ENCODE results near the gene FAM227B.

Gene FAM227B

DNA sequence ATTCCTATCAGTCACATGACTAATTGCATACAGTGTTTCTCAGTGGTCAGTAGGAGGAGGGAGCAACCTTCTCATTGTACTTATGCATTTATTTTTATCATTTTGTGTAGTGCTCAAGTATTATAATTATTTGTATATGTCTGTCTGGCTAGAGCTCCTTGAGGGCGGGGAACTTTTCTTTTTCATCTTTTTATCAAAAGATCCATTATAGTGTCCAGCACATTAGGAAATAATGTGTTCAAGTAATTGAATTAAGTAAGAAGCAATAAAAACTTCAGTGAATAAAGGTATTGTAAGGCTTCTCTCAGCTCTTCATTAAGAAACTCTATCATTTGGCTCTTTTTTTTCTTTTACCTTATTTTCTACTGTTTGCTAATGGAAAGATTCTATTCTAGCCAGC, 178.8 kb downstream of the FAM227B start:
- no peak for DNase-seq (ENCODE audit: extremely low read depth, insufficient read length)
- no peaks in the 10 kb centered on the region for H3K27me3 ChIP-seq (replicated peaks; ENCODE audit: control insufficient read depth, insufficient read depth, low read length)
- TF ChIP-seq, protein P1, sequence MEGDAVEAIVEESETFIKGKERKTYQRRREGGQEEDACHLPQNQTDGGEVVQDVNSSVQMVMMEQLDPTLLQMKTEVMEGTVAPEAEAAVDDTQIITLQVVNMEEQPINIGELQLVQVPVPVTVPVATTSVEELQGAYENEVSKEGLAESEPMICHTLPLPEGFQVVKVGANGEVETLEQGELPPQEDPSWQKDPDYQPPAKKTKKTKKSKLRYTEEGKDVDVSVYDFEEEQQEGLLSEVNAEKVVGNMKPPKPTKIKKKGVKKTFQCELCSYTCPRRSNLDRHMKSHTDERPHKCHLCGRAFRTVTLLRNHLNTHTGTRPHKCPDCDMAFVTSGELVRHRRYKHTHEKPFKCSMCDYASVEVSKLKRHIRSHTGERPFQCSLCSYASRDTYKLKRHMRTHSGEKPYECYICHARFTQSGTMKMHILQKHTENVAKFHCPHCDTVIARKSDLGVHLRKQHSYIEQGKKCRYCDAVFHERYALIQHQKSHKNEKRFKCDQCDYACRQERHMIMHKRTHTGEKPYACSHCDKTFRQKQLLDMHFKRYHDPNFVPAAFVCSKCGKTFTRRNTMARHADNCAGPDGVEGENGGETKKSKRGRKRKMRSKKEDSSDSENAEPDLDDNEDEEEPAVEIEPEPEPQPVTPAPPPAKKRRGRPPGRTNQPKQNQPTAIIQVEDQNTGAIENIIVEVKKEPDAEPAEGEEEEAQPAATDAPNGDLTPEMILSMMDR (IDR thresholded peaks at IDR 0.05; ENCODE audit: insufficient read depth, low read length, poor library complexity, severe bottlenecking), result no peak
- H3K4me3 ChIP-seq (replicated peaks; ENCODE audit: low read depth, low read length), result no peak overlapping the region
- H3K36me3 ChIP-seq (ENCODE audit: control insufficient read depth, insufficient read depth, low read length), result no peaks in the 10 kb centered on the region

DNA sequence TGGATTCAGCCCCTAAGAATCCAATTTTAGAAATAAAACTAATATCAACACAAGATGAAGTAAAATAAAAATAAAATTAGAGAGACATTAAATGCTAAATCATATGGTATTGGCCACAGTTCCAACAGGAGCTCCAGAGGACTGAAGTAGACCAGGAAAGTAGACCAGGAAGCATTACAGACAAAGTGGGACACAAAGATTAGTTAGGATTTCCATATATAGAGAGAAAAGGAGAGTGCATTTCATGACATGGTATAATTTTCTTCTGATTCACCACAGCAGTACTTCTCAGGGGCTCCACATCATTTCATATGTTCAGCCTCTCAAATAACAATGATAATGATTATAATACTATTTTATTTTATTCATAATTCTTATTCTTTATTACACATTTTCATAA, 179.3 kb downstream of the FAM227B start:
- H3K4me3 ChIP-seq (replicated peaks; ENCODE audit: low read depth, low read length), result no peak overlapping the region
- no peak for DNase-seq (ENCODE audit: extremely low read depth, insufficient read length)
- H3K27me3 ChIP-seq (replicated peaks; ENCODE audit: control insufficient read depth, insufficient read depth, low read length), result no peaks in the 10 kb centered on the region
- H3K36me3 ChIP-seq (ENCODE audit: control insufficient read depth, insufficient read depth, low read length), result no peaks in the 10 kb centered on the region
- TF ChIP-seq, protein P1 (IDR thresholded peaks at IDR 0.05; ENCODE audit: insufficient read depth, low read length, poor library complexity, severe bottlenecking), result no peak

DNA sequence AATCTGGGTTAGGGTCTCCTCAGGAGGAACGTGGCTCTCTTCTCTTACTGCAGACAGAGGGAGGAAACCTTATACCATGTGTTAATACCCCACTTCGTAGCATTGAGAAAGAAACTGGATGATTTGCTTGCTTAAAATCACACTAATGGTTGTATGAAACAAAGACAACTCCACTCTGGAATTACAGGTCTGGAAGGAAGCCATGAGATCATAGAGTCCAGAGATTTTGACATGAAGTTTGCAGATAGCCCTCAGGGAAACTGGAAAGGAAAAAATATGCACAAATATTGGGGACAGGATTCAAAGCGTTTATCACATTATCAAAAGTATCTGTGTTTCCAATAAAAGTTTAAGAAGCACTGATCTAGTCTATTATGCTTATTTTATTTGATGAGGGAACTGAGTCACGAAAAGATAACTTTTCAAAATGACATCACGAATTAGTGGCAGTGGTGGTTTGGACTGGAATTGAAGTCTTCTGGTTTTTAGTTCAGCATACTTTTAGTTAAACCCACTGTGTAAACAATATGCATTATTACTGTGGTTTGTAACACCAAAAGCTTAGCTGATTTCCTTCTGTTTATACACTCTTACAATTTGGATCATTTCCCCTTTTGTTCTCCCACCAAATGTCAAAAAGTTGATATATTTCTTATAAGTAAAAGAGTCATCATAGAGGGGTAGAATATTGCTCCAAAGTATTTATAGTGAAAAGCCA, 180.8 kb downstream of the FAM227B start:
- Histone ChIP-seq H3K36me3 (ENCODE audit: control insufficient read depth, insufficient read depth, low read length) (no peaks in the 10 kb centered on the region), H3K27me3 (replicated peaks; ENCODE audit: control insufficient read depth, insufficient read depth, low read length) (no peaks in the 10 kb centered on the region), H3K4me3 (replicated peaks; ENCODE audit: low read depth, low read length) (no peak overlapping the region)
- no peak for DNase-seq (ENCODE audit: extremely low read depth, insufficient read length)
- TF ChIP-seq, protein P1 (IDR thresholded peaks at IDR 0.05; ENCODE audit: insufficient read depth, low read length, poor library complexity, severe bottlenecking), result no peak

DNA sequence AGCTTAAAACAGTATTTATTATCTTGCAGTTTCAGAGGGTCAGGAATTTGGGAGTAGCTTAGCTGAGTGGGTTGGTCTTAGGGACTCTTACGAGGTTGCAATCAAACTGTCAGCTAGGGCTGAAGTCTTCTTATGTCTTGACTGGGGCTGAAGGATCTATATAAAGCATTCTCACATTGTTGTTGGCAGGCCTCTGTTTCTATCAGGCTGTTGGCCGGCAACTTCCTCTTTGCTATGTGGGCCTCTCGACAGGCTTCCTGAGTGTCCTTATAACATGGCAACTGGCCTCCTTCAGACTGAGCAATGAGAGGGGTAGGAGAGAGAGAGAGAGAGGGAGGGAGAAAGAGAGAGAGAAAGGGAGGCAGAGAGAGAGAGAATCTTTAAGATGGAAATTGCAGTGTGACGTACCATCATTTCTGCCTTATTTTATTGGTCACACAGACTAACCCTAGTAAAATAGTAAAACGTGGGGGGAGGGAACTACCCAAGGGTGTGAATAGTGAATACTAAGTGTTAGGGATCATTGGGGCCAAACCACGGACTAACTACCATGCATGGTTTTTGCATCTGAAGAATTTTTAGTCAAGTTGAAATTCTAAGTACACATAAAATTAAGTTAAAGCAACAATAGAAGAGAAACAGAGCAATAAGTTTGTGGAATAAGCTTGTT, 181.5 kb downstream of the FAM227B start:
- no peaks in the 10 kb centered on the region for H3K36me3 ChIP-seq (ENCODE audit: control insufficient read depth, insufficient read depth, low read length)

DNA sequence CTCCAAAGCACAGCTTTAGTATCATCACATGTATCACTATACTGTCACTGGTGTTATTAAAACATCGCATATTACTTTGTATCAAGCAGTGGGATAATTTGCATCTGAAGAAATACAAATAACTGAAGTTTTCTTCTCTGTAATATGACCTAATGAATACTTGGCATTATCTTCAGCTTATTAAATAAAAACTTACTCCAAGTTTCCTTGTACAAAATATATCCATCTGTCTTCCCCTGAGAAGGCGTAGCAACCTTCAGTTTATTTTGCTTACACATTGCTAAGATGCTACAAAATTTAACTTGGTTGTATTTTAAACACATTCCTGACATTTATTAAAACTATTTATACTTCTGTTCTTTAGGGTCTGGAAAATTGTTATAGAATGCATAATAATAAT, 183.9 kb downstream of the FAM227B start:
- H3K36me3 ChIP-seq (ENCODE audit: control insufficient read depth, insufficient read depth, low read length), result no peaks in the 10 kb centered on the region
- no peak for DNase-seq (ENCODE audit: extremely low read depth, insufficient read length)
- H3K27me3 ChIP-seq (replicated peaks; ENCODE audit: control insufficient read depth, insufficient read depth, low read length), result no peaks in the 10 kb centered on the region
- H3K4me3 ChIP-seq (replicated peaks; ENCODE audit: low read depth, low read length), result no peak overlapping the region
- TF ChIP-seq, protein P1 (IDR thresholded peaks at IDR 0.05; ENCODE audit: insufficient read depth, low read length, poor library complexity, severe bottlenecking), result no peak

More for the DNA sequence above, 181.5 kb downstream of the FAM227B start:
- TF ChIP-seq, protein P1 (IDR thresholded peaks at IDR 0.05; ENCODE audit: insufficient read depth, low read length, poor library complexity, severe bottlenecking), result no peak
- Histone ChIP-seq H3K27me3 (replicated peaks; ENCODE audit: control insufficient read depth, insufficient read depth, low read length) (no peaks in the 10 kb centered on the region), H3K4me3 (replicated peaks; ENCODE audit: low read depth, low read length) (no peak overlapping the region)
- DNase-seq (ENCODE audit: extremely low read depth, insufficient read length), result no peak

Measured in GM06990 (cell line).